Thyroid gland (tissue), 4 donors: ENCODE data around the gene ARHGEF25. TPM values are rescaled to one million over a fixed set of nuclear protein-coding genes. Genes with fewer than 3 reads are reported as not detected.
"Not testable (repeated sequence)": the region's sequence is repeated elsewhere in the genome, so short reads cannot be mapped to it uniquely, and the experiment has no call there.

Experiments used
- DNase-seq, 2 donors: peaks; one replicate each; pipeline ENCODE4 v3.0.0-alpha.2; 2019
- H3K27ac ChIP-seq, 3 donors: fragments of 200-600 bp; sonication (generic); 1 replicate in 2 of 3; 2 replicates in 1 of 3; pipeline ENCODE4 v1.5.1; 2016 to 2019; ENCODE audit warnings: mild to moderate bottlenecking in 1 of 3, moderate library complexity in 1 of 3
- H3K27me3 ChIP-seq: fragments of 200-600 bp; sonication (generic); one replicate; pipeline ENCODE4 v1.5.1; 2019
- H3K36me3 ChIP-seq, 2 donors: fragments of 200-600 bp; sonication (generic); one replicate each; pipeline ENCODE4 v1.5.1; 2016 to 2019
- H3K4me1 ChIP-seq, 2 donors: fragments of 200-600 bp; sonication (generic); one replicate each; pipeline ENCODE4 v1.5.1; 2017 to 2019
- H3K4me3 ChIP-seq, 3 donors: fragments of 200-600 bp; sonication (generic); replicated peaks in 1 of 3; 1 replicate in 2 of 3; 2 replicates in 1 of 3; pipeline ENCODE4 v1.5.1; 2016; ENCODE audit warnings: mild to moderate bottlenecking in 1 of 3
- H3K9me3 ChIP-seq: fragments of 200-600 bp; sonication (generic); one replicate; pipeline ENCODE4 v1.5.1; 2017
- CTCF ChIP-seq, 6 experiments: fragments of 200-600 bp in 3 of 6; fragments of 450-650 bp in 3 of 6; sonication (generic) in 3 of 6; IDR thresholded peaks; one replicate each; pipeline ENCODE4 v1.5.1; 2016 to 2019; ENCODE audit warnings: antibody characterized with exemption in 6 of 6, mild to moderate bottlenecking in 2 of 6, inconsistent platforms in 1 of 6, moderate library complexity in 1 of 6
- POLR2A ChIP-seq, 2 donors: fragments of 450-650 bp; IDR thresholded peaks; one replicate each; pipeline ENCODE4 v1.6.1; 2017; ENCODE audit warnings: antibody characterized with exemption in 2 of 2, mild to moderate bottlenecking in 2 of 2, moderate library complexity in 1 of 2
- WGBS, 2 donors: methylation state at CpG; one replicate each; pipeline ENCODE4 v1.1.5; 2017; 5-methylcytosine and 5-hydroxymethylcytosine counted together
- intact Hi-C: fragments of 100-400 bp; cut with DNase I; formaldehyde crosslinking; loops from one replicate; pipeline ENCODE4 v1.15.1; 2023
- total RNA-seq, 4 donors: library from RNA; depleted of rRNA; stranded (reverse); fragments of >200 nt; gene quantifications; one replicate each; pipeline ENCODE4 v1.2.3, GENCODE V29; 2016

The ARHGEF25 gene
- total RNA-seq, 4 donors from 2014 or later: 3.3 to 25.8 (median 3.9) TPM

- no peak overlapping the region for H3K27ac ChIP-seq
- WGBS, 2 donors: 62 to 67% methylated on average over 5 of the region's 5 CpGs
- TF ChIP-seq CTCF (IDR thresholded peaks at IDR 0.05) (no peak), POLR2A (IDR thresholded peaks at IDR 0.05) (no peak)
- H3K9me3 ChIP-seq: no peaks in the 10 kb centered on the region
- H3K4me3 ChIP-seq: no peak overlapping the region
- no peak for DNase-seq
- no peaks in the 10 kb centered on the region for H3K36me3 ChIP-seq
- no peaks in the 10 kb centered on the region for H3K4me1 ChIP-seq
- no peaks in the 10 kb centered on the region for H3K27me3 ChIP-seq
- intact Hi-C loops: no loop called here
Observed at GRCh38 chr12:57641699-57642442, 30.6 kb downstream of the ARHGEF25 start.

- intact Hi-C loops, H3K4me1 ChIP-seq, H3K36me3 ChIP-seq, H3K4me3 ChIP-seq, DNase-seq, H3K27ac ChIP-seq, H3K27me3 ChIP-seq, H3K9me3 ChIP-seq: not testable (repeated sequence)
- 65 to 77% methylated on average over 13 of the region's 13 CpGs for WGBS, 2 donors
Observed at GRCh38 chr12:57645990-57646658, 34.9 kb downstream of the ARHGEF25 start.

- H3K27me3 ChIP-seq, H3K9me3 ChIP-seq, H3K27ac ChIP-seq, H3K36me3 ChIP-seq, H3K4me3 ChIP-seq, intact Hi-C loops, H3K4me1 ChIP-seq, DNase-seq: not testable (repeated sequence)
- WGBS, 2 donors: 93 to 96% methylated on average over 6 to 8 of the region's 15 CpGs
Observed at GRCh38 chr12:57646659-57647049, 35.4 kb downstream of the ARHGEF25 start.

- H3K4me3 ChIP-seq: no peak overlapping the region
- H3K27me3 ChIP-seq: no peaks in the 10 kb centered on the region
- no peak for DNase-seq
- WGBS, 2 donors: 66 to 68% methylated on average over 3 of the region's 3 CpGs
- no peak for TF ChIP-seq POLR2A (IDR thresholded peaks at IDR 0.05)
- no peak for TF ChIP-seq CTCF (IDR thresholded peaks at IDR 0.05)
- H3K9me3 ChIP-seq: no peaks in the 10 kb centered on the region
- intact Hi-C loops: no loop called here
- H3K27ac ChIP-seq: no peak overlapping the region
- peaks cover 7 to 8% of the 10 kb centered on the region in 2 donors for H3K4me1 ChIP-seq
- H3K36me3 ChIP-seq: no peaks in the 10 kb centered on the region
Observed at GRCh38 chr12:57654042-57654441, 42.8 kb downstream of the ARHGEF25 start.

GRCh38 chr12:57655541-57656240 lies 44.5 kb downstream of the ARHGEF25 start:
- Histone ChIP-seq H3K4me3 (no peak overlapping the region), H3K4me1 (peaks cover 7 to 8% of the 10 kb centered on the region in 2 donors), H3K27ac (no peak overlapping the region), H3K27me3 (no peaks in the 10 kb centered on the region), H3K9me3 (no peaks in the 10 kb centered on the region), H3K36me3 (no peaks in the 10 kb centered on the region)
- TF ChIP-seq CTCF (IDR thresholded peaks at IDR 0.05) (no peak), POLR2A (IDR thresholded peaks at IDR 0.05) (no peak)
- WGBS, 2 donors: 77 to 87% methylated on average over 8 to 10 of the region's 23 CpGs
- DNase-seq: no peak
- intact Hi-C loops: no loop called here

- H3K4me1 ChIP-seq, H3K36me3 ChIP-seq, H3K4me3 ChIP-seq, H3K9me3 ChIP-seq, intact Hi-C loops, H3K27me3 ChIP-seq, H3K27ac ChIP-seq, DNase-seq: not testable (repeated sequence)
- WGBS, 2 donors: 74 to 89% methylated on average over 4 of the region's 4 CpGs
Observed at GRCh38 chr12:57656408-57656807, 45.2 kb downstream of the ARHGEF25 start.
